HG02759 (cell line): ENCODE results near the gene RAB3GAP1.

Source experiments
- ATAC-seq: cut with Tn5 transposase; IDR thresholded peaks from one replicate; pipeline ENCODE4 v1.9.1; 2021; ENCODE audit warnings: mild to moderate bottlenecking, moderate library complexity; ENCODE audit not compliant: unreplicated experiment

The RAB3GAP1 gene

DNA sequence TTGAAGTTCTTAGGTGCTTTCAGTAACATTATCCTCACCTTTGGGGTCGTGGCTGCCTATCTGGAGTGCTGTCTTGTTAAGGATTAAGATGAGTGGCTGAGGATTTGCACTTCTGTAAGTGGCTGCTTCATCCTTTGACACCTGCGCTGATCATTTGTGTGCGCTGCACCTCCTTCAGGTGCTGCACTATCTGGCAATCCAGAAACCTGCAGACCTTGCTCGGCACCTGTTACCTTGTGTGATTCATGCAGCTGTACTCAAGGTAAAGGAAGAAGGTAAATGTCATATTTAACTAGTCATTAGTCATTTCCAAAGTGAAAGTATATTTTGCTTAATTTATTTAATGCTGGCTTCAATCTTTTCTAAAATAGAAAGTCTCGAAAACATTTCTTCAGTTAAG lies 110.3 kb downstream of the RAB3GAP1 start:
- ATAC-seq, result no peak

DNA sequence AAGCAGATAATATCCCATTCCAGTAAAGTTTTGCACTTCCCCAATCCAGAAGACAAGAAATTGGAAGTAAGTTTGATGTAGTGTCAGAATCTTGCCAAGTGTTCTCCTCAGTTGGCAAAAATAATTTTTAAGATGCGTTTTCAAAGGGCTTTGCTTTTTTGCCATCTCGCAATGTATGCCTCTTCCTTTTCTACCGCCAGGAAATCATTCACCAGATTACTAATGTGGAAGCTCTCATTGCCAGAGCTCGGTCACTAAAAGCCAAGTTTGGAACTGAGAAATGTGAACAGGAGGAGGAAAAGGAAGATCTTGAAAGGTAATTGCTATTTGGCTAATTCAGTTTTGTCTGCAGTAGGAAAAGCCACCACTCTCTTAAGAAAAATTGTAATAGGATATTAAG lies 110.7 kb downstream of the RAB3GAP1 start:
- no peak for ATAC-seq

DNA sequence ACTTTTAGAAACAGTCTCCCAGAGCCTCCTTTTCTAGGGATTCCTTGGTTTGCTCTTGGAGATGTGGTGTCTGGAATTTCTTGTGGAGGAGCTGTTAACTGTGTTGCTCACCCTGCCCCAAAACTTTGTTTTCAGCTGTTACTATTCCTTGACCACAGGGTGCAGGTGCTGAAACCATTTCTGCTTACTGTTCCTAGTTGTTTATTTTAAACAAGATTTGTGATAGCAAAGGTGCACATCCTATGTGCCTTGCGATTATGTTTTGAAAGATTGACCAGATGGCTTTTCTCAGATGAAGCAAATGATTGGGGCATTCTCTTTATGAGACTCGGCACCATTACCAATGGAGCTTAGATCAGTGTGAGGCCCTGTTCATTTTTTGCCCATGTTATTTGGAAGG lies 111.2 kb downstream of the RAB3GAP1 start:
- ATAC-seq, result no peak

DNA sequence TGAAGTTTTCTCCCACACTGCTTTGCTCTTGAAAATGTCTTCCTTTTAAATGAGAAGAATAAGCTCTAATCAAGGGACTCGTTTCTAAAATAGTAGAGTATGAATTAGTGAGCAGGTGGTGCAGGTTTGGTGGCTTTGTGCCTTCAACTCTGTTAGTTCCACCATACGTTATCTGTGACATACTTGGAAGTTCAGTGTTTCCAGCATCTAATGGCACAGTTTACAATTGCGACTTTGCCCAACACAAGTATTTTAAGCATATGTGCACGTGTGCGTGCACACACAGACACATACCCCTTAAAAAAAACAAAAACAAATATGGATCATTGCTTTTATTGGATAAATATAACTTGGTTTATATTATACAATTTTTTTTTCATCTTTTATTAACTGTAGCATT lies 111.8 kb downstream of the RAB3GAP1 start:
- ATAC-seq, result no peak

DNA sequence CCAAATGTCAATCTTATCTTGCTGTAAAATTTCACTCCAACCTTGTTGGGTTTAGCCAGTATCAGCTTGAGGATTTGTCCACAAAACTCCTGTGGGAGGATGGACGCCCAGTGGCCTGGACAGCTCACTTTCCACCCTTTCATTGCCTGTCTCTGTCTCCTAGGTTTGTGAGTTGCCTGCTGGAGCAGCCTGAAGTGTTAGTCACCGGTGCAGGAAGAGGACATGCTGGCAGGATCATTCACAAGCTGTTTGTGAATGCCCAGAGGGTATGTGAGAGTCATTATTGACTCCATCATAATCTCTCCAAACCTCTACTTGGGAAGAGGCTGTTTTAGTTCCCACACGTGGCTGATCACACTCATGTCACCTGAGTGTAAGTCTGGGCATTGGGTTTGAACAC lies 112.3 kb downstream of the RAB3GAP1 start:
- no peak for ATAC-seq

DNA sequence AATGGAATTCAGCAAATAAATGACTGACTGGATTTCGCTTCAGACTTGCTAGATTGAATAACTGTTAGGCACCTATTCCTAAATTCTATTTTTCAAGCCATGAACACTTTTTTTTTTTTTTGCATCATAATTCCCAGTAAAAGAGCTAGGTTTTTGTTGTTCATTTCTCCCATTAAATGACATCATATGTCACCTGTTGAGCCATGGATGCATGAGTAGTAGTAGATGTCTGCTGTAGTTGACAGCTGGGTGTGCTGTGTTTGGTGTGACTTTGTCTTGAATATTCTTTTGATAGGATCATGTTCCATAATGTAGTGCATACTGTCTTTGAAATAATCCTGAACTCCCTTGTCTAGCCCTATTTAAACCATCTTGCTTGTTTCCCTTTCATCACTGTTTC lies 115.2 kb downstream of the RAB3GAP1 start:
- no peak for ATAC-seq

DNA sequence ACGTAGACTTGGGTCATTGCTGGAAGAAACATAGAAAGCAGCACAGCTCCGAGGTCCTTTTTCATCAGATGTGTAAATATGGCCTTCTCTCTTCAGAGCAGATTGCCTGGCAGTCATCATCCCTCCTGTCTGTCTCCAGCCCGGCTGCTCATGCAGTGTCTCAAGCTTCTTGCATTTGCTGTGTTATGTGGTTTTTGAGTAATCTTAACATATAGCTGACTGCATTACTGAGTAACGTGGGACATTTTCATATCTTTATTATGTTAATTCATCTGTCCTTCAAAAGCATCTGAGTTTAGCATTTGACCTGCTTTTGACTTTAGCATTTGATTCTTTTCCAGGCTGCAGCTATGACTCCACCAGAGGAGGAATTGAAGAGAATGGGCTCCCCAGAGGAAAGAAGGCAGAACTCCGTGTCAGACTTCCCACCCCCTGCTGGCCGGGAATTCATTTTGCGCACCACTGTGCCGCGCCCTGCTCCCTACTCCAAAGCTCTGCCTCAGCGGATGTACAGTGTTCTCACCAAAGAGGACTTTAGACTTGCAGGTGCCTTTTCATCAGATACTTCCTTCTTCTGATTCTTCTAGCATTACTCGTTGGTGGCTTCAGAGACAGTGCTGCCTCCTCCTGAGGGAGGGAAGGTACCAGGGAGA lies 116.2 kb downstream of the RAB3GAP1 start:
- no peak for ATAC-seq

DNA sequence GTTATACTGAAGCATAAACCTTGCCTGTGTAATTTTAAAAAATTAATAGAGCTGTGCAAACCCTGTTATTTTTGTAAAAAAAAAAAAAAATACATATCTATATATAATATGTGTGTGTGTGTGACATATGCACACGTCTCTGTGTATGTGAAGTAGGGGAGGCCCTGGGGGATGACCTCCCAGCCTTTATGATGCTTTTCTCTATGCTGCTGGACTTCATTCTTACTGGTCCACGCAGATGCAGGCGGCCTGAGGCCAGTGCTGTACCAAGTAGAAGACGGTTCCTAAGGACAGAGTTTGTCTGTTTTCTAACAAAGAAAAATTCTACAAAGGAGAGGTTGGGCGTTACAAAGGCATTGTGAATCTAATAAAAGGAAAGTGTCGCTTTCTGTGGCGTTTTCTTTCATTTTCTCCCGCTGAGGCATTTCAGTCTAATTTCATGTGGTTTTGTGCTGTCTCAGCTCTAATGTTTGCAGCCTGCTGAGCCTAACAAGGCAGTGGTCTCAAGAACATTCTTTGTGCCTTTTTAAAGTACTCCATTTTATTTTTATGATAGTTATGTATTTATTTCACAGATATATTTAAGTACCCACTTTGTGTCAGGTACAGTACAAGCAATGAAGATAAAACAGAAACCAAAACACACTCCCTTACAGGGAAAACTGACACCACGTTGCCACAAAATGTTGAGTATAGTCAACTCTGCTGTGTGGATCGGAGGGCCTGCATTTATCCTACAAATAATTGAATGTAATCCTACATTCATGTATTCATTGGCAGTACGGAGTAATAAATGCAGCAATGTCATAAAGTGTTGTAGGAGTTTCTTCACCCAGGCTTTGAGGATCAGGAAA lies 118.0 kb downstream of the RAB3GAP1 start:
- ATAC-seq, result no peak

DNA sequence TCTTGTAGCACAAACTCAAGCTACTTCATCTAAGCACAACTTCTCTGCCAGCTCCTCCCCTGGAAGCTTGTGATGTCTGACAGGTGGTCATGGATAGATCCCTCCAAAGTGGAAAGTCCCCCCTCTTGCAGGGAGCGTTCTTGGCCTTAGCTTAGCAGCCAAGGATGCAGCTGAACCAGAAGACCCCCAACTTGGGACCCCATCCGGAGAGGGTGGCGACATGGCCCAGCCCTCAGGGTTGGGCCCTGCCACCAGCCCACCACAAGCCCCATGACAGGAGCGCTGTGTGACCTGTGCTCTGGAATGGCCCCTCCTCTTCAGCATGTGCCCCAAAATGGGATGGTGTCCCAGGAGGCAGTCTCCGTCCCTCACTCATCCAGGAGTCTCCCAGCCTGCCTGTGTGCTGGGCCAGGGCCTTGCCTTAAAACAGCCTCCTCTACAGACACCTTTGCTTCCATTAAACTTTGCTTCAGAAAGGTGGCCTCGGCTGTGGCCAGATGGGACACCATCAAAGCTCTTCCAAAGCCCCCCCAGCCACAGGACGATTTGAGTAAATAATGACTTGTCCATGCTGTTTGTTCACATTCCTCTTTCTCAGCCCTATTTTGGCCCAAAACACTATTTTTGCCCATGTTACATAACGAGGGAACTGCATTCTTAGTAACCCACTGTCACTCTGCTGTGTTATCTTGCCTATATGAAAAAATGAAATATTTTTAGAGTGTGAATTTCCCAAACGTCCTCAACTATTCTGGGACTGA lies 122.1 kb downstream of the RAB3GAP1 start:
- no peak for ATAC-seq

DNA sequence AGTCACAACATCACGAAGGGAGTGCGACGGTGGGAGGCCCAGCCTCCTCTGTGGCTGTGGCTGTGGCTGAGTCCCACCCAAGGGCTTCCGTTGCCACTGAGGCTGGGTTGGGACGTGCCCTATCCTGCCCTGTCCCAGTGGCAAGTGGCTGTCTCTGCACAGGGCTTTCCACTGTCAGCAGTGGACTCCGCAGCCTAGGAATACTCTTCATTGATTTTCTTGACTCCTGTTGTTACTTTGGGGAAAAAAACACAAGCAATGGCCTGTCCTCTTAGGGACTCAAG lies 122.7 kb downstream of the RAB3GAP1 start:
- no peak for ATAC-seq

DNA sequence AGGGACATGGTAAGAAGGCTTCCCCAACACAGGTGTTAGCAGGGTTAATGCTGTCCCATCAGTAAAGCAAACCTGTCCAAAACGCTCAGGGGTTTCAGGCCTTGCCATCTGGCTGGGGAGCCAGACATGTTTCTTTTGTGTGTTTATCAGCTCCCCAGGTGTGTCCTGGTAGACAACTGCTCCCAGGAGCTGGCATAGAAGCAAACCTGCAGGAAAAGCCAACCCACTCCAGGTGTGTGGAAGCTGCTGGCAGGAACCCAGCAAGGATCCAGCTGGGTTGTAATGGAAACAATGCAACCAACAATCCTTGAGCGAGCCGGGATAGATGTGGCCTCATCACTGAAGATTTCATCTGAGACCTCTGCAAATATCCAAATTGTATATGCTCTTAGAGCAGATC lies 123.1 kb downstream of the RAB3GAP1 start:
- no peak for ATAC-seq

DNA sequence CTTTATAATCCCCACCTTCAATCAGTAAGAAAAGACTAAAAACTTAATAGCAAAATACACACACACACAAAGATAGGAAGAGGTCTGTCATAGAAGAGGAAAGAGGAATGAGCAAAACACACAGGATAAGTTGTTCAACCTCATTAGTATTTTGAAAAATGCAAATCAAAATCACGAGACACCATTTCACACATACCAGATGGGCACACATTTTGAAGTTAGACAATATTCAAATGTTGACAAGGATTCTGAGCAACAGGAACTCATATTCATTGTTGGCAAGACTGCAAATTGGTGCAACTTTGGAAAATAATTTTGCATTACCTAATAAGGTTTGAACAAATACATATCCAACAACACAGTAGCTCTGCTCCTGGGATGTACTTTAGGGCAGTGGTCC lies 127.6 kb downstream of the RAB3GAP1 start:
- no peak for ATAC-seq

DNA sequence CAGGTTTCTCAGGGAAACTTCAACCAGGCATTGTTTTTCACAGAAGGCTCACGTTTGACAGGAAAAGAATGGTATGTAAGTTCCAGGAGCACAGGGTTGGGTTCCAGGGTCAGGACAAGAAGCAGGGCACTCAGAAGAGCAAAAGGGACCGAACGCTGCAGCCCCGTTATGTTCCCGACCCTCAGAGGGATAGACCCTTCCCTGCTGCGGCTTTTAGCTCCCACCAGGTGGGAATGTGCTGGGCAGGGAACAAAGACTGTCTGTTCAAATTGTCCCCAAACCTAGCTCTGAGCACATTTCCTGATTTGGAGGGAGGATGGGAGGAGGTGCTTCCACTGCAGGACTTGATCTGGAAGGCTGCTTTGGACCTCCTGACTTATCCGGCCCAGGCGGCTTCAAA lies 130.1 kb downstream of the RAB3GAP1 start:
- no peak for ATAC-seq

DNA sequence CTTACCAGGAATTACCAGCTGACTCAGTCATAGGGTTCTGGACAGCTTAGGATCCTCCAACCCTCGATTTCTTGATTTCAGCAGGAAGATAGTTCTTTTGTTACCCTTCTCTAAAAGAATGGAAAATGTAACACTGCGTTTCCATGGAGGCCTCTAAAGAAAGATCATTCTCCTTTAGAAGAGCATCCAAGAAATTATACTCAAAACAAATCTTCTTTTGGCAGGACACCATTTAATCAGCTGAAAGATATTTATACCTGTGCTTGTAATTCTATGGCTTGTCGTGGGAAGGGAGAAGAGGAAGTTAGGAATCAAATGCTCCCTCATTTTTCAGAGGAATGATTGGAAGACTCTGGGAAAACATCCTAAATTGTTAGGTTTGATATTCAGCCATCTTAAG lies 130.5 kb downstream of the RAB3GAP1 start:
- ATAC-seq, result no peak

DNA sequence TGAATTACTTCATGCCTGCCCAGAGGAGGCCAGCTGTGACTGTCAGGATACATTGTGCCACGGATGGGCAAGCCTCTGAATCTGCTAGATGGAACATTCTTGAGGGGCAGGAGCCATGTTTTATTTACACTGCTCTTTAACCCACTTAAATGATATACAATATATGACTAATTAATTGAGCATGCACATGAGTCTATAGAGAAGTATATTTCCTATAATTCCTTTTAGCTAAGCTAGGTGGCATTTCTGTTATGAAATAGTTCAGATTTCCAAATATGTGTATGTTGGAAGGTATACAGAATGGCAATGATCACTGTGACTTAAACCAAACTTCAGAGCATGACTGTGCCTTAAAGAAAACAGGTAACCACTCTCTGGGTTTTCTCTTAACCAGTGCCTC lies 131.7 kb downstream of the RAB3GAP1 start:
- no peak for ATAC-seq

DNA sequence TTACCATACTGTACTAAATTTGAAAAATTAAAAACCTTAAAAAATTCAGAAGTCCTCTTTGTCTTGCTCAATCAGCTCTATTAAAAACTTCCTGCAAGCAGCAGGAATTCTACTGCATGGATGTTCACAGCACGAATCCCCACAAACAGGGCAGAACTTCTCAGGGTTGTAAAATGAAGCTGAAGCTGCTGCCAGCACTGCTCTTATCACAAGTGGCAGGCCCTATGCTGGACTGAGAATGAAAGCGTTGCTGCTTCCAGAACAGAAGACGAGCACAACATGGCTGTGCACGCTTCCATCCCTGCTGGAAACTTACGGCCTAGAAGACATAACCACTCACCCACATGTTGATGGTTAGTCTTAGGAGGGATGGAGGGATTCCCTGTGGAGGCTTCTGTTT lies 134.0 kb downstream of the RAB3GAP1 start:
- ATAC-seq, result no peak

DNA sequence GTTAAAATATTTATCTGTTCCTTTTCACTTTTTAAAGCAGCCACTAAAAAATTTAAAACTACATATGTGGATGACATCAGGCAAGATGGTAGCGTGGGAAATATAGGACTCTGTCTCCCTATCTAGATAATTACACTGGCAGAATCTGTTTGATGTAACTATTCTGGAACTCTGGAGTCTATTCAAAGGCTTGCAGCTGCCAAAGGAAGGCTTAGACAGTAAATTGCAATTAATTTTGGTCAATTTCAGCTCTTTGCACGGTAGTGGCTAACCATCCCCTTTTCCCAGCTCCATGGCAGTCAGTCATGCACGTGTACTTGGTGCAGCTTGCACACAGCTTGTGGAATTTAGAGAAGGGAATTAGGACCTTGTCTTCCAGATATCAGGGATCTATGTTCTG lies 135.2 kb downstream of the RAB3GAP1 start:
- ATAC-seq, result no peak

DNA sequence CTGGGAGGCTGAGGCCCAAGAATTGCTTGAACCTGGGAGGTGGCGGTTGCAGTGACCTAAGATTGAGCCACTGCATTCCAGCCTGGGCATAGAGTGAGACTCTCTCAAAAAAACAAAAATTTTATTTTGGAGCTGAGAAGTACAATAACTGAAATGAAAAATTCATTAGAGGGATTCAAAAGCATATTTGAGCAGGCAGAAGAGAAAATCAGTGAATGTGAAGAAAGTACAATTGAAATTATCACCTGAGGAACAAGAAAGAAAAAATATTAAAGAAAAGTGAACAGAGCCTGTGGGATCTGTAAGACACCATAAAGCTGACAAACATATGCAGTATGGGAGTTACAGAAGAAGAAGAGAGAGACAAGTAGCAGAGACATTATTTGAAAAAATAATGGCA lies 137.1 kb downstream of the RAB3GAP1 start:
- no peak for ATAC-seq

DNA sequence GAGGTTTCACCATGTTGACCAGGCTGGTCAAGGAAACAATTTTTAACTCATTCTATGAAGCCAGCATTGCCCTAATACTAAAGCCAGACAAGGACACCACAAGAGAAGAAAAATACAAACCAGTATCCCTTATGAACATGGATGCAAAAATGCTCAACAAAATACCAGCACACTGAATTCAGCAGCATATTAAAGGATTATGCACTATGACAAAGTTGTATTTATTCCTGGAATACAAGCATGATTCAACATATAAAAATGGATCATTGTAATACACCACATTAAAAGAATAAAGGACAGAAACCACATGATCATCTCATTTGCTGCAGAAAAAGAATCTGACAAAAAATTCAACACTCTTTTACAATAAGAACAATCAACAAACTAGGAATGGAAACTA lies 138.7 kb downstream of the RAB3GAP1 start:
- no peak for ATAC-seq

DNA sequence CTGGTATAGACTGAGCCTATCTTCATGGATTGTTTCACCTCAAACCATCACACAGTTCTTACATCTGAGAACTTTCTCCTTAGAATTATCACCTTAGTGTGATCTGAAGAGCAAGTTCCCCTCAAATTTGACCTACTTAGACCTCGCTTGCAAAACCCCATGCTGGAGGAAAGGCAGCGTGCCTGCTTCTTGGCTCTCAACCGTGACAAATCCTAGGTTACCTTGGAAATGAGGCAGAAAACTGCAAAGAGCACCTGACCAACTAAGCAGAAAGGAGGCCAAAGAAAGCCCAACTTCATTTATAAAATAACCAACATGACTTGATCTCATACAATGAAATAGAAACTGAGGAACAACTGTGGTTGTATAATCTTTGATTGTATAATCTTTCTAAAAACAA lies 146.4 kb downstream of the RAB3GAP1 start:
- no peak for ATAC-seq

DNA sequence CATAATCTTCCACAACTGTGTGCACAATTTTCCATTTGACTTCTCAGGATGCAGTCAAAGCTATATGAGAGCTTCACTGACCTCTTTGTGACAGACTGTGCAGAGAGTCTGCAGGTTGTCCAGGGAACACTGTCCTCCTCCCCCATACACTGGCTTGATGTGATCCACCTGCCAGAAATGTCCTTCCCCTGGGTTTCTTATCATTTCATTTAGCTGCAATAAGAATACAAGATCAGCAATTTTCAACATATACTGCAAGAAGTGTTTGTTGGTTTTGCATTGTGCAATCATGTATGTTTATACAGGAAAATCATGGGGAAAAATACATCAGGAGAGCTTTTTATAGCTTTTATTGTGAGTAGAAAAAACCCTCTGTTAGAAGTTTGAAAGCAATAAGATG lies 150.7 kb downstream of the RAB3GAP1 start:
- no peak for ATAC-seq

DNA sequence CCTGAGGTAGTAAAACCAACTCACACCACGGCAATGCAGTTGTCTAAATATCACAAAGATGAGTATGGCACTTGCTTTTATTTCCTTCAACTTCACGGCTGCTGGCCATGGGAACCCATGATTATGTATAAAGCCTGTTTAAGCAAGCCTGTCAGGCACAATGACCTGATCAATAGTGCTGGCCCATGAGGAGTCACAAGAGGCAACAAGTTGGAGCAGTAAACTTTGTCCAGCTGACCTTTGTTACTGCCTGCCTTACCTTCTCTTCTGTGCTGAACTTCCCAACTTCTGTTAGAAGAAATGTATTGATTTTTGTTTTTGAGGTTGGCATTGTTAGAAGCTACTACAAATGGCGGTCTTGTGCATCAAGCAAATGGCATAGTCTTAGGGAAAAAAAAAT lies 151.9 kb downstream of the RAB3GAP1 start:
- ATAC-seq, result no peak
